GM10266 (cell line): Measurements from ENCODE around the gene ARHGAP6.

Experiments used
- DNase-seq: peaks from one replicate; pipeline ENCODE4 v3.0.0; 2012; ENCODE audit errors: extremely low spot score
- TF ChIP-seq, protein P1 (sequence below): IDR thresholded peaks from 2 replicates; pipeline ENCODE4 v1.5.1; 2012; ENCODE audit warnings: mild to moderate bottlenecking, low read depth; ENCODE audit not compliant: control insufficient read depth, insufficient read depth; ENCODE audit errors: missing control alignments

The ARHGAP6 gene

DNA sequence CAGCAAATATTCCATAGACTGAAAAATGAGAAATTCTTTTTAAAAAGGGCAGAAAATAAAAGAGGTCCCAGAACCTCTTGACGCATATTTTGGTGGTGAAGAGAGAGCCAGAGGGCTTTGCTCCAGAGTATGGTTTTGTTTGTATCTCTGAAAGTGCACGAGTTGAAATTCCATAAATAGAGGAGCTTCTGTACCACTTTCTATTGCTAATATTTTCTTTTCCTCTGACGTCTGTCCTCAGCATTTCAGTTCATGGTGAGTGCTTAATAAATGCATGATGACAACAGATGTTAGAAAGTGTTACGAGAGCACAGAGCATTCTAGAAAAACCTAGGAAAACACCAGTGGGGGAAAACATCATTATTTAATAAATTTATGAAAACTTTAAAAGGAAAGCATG, 227.0 kb downstream of the ARHGAP6 start:
- TF ChIP-seq, protein P1, sequence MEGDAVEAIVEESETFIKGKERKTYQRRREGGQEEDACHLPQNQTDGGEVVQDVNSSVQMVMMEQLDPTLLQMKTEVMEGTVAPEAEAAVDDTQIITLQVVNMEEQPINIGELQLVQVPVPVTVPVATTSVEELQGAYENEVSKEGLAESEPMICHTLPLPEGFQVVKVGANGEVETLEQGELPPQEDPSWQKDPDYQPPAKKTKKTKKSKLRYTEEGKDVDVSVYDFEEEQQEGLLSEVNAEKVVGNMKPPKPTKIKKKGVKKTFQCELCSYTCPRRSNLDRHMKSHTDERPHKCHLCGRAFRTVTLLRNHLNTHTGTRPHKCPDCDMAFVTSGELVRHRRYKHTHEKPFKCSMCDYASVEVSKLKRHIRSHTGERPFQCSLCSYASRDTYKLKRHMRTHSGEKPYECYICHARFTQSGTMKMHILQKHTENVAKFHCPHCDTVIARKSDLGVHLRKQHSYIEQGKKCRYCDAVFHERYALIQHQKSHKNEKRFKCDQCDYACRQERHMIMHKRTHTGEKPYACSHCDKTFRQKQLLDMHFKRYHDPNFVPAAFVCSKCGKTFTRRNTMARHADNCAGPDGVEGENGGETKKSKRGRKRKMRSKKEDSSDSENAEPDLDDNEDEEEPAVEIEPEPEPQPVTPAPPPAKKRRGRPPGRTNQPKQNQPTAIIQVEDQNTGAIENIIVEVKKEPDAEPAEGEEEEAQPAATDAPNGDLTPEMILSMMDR = no peak
- DNase-seq = no peak

DNA sequence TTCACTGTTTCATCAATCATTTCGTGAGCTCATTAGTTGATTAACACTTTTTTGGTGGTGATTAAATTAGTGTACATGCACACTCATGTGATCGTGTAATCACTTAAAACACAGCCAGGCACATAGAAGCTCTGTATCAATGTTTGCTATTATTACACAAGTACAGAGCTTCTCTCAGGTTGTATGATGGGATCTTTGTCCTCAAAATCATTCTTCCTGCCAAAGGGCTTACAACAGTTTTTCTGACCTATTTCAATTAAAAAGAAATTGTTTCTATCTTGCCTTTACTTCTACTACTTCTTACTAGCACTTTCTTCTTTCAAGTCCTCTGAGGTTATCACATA, 227.4 kb downstream of the ARHGAP6 start:
- TF ChIP-seq, protein P1 = no peak
- DNase-seq = no peak

DNA sequence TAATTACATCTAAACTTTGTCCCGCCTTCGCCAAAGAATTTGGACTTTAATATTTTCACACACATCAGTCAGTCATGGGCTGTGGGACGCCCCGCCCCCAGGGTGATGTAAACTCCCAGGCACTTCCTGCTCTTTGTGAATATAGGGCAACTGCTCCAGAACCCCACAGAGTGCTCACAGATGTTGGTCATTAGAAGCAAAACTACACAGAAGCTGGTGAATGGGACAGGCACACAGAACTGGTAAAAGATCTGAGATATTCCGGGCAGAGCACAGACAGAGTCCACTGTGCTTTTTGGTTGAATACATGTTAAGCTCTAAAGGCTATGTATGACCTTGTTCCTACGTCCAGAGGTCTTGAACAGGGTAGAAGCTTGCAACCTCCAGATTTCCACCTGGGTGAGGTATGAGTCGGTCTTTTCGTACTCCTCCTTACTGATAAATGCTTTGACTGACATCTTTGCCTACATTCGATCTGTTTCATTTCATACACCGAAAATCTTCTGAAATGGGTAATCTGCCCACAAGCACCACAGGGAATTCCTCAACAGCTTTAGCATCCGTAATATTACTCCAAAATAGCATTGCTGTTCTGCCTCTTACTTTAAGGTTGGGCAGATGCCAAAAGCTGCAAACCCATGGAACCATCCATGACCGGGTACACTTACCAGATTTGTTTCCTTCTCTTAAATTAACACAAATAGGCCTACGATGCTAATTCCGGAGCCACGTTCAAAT, 227.9 kb downstream of the ARHGAP6 start:
- DNase-seq = no peak
- TF ChIP-seq, protein P1 = no peak

DNA sequence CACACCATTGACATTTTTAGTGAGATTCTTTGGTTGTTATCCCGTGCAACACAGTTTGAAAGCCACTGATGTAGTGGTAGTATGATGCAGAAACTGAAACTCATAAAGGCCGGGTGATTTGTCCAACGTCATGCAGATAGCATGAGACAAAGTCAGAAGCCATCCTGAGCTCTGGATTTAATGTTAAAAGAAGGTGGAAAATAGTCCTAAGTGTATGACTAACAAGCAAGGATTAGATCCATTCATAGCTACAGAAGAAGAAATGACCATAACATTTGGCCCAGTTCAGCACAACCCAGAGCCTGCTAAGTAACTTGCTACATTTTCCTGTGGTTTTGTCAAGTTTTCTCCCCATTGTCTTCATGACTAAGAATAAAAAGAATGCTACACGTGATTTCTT, 230.2 kb downstream of the ARHGAP6 start:
- DNase-seq = no peak

DNA sequence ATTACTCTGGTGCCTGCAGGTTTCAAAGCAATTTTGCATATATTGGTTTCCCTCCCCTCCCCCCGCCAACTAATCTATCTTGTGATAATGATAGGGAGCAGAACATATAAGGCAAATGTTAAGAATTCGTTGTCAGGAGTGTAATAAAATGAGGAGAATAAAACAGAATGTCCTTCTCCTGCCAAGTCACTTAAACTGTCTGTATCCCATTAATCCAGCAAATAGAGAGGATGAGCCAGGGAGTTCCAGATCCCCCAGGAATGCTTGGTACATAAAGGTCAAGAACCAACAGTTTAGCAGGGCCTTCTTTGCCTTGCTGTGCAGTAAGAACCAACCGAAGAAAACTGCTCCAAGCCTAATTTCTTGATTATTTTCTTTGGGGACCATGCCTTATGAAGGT, 231.1 kb downstream of the ARHGAP6 start:
- TF ChIP-seq, protein P1 = no peak
- DNase-seq = no peak

More for the DNA sequence above, 230.2 kb downstream of the ARHGAP6 start:
- TF ChIP-seq, protein P1 = no peak

DNA sequence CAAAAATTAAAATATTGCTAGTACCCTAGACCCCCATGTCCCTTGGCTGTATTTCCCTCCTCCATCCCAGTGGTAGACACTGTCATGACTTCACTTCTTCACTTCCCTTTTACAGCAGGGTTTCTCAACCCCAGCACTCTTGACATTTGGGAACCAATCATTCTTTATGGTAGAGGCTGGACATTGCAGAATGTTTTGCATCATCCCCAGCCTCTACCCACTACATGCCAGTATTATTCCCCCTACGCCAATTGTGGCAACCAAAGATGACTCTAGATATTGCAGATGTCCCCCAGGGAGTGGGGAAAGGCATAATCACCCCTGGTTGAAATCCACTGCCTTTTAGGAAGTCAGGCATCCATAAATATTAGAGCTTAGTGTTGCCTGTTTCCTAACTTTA, 233.9 kb downstream of the ARHGAP6 start:
- TF ChIP-seq, protein P1 = no peak
- DNase-seq = no peak

DNA sequence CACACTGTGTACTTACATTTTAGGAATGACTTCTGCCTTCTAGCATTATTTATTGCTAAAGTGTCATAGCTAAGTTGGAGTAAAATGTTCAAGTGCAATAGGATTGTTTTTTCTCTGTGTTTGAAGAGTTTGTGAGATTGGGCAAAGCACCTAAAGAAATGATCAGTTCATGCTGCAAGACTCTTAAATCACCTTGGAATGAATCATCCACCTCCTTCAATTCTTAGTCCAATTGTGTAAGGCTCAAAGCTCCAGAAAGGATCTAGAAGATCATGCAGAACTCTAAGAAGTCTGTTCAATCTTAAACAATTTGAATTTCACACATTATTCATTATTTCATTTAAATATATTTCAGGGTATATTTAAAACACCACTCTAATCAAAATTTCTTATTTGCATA, 235.4 kb downstream of the ARHGAP6 start:
- TF ChIP-seq, protein P1 = no peak
- DNase-seq = no peak
